ENCODE data around the gene ORAI1. TPM values are rescaled to one million over a fixed set of nuclear protein-coding genes. Genes with fewer than 3 reads are reported as not detected.
"Not testable (repeated sequence)": the region's sequence is repeated elsewhere in the genome, so short reads cannot be mapped to it uniquely, and the experiment has no call there.

ORAI1 gene
- total and polyA plus RNA-seq, 2 donors: 5.9 to 31.3 TPM

GRCh38 chr12:121584885-121585284 lies 41.4 kb upstream of the ORAI1 start:
- not testable (repeated sequence) for H3K36me3 ChIP-seq (ENCODE audit: insufficient read depth); DNase-seq (ENCODE audit: extremely low spot score); H3K27ac ChIP-seq (ENCODE audit: low read depth); H3K4me1 ChIP-seq (ENCODE audit: insufficient read depth); H3K4me3 ChIP-seq (ENCODE audit: low read depth, low read length)
- 97% methylated on average over 6 of the region's 6 CpGs for WGBS

GRCh38 chr12:121590476-121591143 lies 35.7 kb upstream of the ORAI1 start:
- Histone ChIP-seq H3K4me1 (ENCODE audit: insufficient read depth) (no peaks in the 10 kb centered on the region), H3K4me3 (ENCODE audit: low read depth, low read length) (no peak overlapping the region), H3K36me3 (ENCODE audit: insufficient read depth) (no peaks in the 10 kb centered on the region), H3K27ac (ENCODE audit: low read depth) (peak overlapping the region; percentile 59)
- WGBS: 9% methylated on average over 10 of the region's 10 CpGs
- DNase-seq (ENCODE audit: extremely low spot score): no peak

DNA sequence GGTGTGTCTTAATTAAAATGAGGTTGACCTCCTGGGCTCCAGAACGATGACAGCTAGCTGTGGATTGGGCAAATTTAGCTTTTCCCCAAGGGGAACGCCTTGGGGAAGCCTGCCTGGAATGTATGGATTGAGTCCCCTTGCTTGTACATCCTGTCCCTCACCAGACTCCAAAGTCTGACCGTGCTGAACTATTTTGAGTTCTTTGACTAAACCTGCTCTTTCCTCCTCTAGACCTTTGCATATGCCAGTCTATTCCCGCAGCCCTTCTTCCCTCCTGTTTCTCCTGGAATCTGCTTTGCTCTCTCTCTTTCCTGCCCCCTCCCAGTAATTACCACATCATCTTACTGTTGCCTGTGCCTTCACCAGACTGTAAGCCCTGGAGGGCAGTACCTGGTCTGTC lies 34.0 kb upstream of the ORAI1 start:
- WGBS: 76% methylated on average over 4 of the region's 4 CpGs
- no peak for DNase-seq (ENCODE audit: extremely low spot score)
- no peaks in the 10 kb centered on the region for H3K4me1 ChIP-seq (ENCODE audit: insufficient read depth)
- no peaks in the 10 kb centered on the region for H3K36me3 ChIP-seq (ENCODE audit: insufficient read depth)
- no peak overlapping the region for H3K27ac ChIP-seq (ENCODE audit: low read depth)
- no peak overlapping the region for H3K4me3 ChIP-seq (ENCODE audit: low read depth, low read length)

GRCh38 chr12:121595520-121595919 lies 30.8 kb upstream of the ORAI1 start:
- no peak overlapping the region for H3K27ac ChIP-seq (ENCODE audit: low read depth)
- DNase-seq (ENCODE audit: extremely low spot score): no peak
- 95% methylated on average over 12 of the region's 12 CpGs for WGBS
- H3K4me1 ChIP-seq (ENCODE audit: insufficient read depth): no peaks in the 10 kb centered on the region
- no peaks in the 10 kb centered on the region for H3K36me3 ChIP-seq (ENCODE audit: insufficient read depth)
- H3K4me3 ChIP-seq (ENCODE audit: low read depth, low read length): no peak overlapping the region

- Histone ChIP-seq H3K36me3 (ENCODE audit: insufficient read depth) (no peaks in the 10 kb centered on the region), H3K4me3 (ENCODE audit: low read depth, low read length) (no peak overlapping the region), H3K27ac (ENCODE audit: low read depth) (no peak overlapping the region), H3K4me1 (ENCODE audit: insufficient read depth) (no peaks in the 10 kb centered on the region)
- no peak for DNase-seq (ENCODE audit: extremely low spot score)
- WGBS: 94% methylated on average over 5 of the region's 5 CpGs
Observed at GRCh38 chr12:121596526-121596925, 29.8 kb upstream of the ORAI1 start.

GRCh38 chr12:121600702-121601336 lies 25.5 kb upstream of the ORAI1 start:
- Histone ChIP-seq H3K36me3 (ENCODE audit: insufficient read depth) (no peaks in the 10 kb centered on the region), H3K4me1 (ENCODE audit: insufficient read depth) (no peaks in the 10 kb centered on the region)
- WGBS: 86% methylated on average over 6 of the region's 6 CpGs

DNA sequence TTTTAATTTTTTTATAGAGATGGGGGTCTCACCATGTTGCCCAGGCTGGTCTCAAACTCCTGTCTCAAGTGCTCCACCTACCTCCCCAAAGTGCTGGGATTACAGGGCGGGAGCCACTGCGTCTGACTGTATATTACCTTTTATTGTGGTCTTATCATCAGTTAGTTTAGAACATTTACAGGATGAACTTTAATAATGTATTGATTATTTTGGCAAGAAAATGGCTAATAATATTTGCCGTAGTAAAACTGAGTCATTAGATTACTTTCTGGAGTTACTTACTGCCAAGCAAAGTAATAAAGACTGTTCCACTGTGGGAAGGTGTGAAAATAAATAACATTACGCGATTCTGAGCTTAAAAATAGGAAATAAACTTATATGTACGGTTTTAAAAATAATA lies 23.6 kb upstream of the ORAI1 start:
- DNase-seq (ENCODE audit: extremely low spot score): no peak
- no peaks in the 10 kb centered on the region for H3K4me1 ChIP-seq (ENCODE audit: insufficient read depth)
- no peak overlapping the region for H3K27ac ChIP-seq (ENCODE audit: low read depth)
- no peak overlapping the region for H3K4me3 ChIP-seq (ENCODE audit: low read depth, low read length)
- 93% methylated on average over 6 of the region's 6 CpGs for WGBS
- no peaks in the 10 kb centered on the region for H3K36me3 ChIP-seq (ENCODE audit: insufficient read depth)

More at GRCh38 chr12:121600702-121601336, 25.5 kb upstream of the ORAI1 start:
- Histone ChIP-seq H3K27ac (ENCODE audit: low read depth) (no peak overlapping the region), H3K4me3 (ENCODE audit: low read depth, low read length) (no peak overlapping the region)
- DNase-seq (ENCODE audit: extremely low spot score): no peak

GRCh38 chr12:121603581-121603980 lies 22.7 kb upstream of the ORAI1 start:
- DNase-seq (ENCODE audit: extremely low spot score): no peak
- Histone ChIP-seq H3K4me3 (ENCODE audit: low read depth, low read length) (no peak overlapping the region), H3K27ac (ENCODE audit: low read depth) (no peak overlapping the region), H3K4me1 (ENCODE audit: insufficient read depth) (no peaks in the 10 kb centered on the region), H3K36me3 (ENCODE audit: insufficient read depth) (no peaks in the 10 kb centered on the region)
- WGBS: 85% methylated on average over 6 of the region's 6 CpGs

DNA sequence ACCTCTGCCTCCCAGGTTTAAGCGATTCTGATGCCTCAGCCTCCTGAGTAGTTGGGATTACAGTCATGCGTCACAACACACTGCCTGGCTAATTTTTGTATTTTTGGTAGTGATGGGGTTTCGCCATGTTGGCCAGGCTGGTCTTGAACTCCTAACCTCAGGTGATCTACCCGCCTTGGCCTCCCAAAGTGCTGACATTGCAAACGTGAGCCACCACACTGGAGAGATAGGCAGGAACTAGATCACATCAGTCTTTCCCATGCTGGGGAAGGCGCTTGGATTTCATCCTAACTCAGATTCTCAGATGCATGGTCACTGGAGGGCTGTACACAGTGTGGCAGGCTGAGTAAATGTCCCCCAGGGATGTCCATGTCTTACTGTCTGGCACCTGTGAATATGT lies 18.0 kb upstream of the ORAI1 start:
- Histone ChIP-seq H3K4me3 (ENCODE audit: low read depth, low read length) (no peak overlapping the region), H3K36me3 (ENCODE audit: insufficient read depth) (no peaks in the 10 kb centered on the region), H3K4me1 (ENCODE audit: insufficient read depth) (no peaks in the 10 kb centered on the region), H3K27ac (ENCODE audit: low read depth) (no peak overlapping the region)
- WGBS: 93% methylated on average over 6 of the region's 6 CpGs
- no peak for DNase-seq (ENCODE audit: extremely low spot score)

GRCh38 chr12:121610239-121611149 lies 15.8 kb upstream of the ORAI1 start:
- H3K36me3 ChIP-seq (ENCODE audit: insufficient read depth): no peaks in the 10 kb centered on the region
- no peak for DNase-seq (ENCODE audit: extremely low spot score)
- no peaks in the 10 kb centered on the region for H3K4me1 ChIP-seq (ENCODE audit: insufficient read depth)
- no peak overlapping the region for H3K4me3 ChIP-seq (ENCODE audit: low read depth, low read length)
- 24% methylated on average over 11 of the region's 11 CpGs for WGBS
- H3K27ac ChIP-seq (ENCODE audit: low read depth): peak overlapping the region; percentile 64

DNA sequence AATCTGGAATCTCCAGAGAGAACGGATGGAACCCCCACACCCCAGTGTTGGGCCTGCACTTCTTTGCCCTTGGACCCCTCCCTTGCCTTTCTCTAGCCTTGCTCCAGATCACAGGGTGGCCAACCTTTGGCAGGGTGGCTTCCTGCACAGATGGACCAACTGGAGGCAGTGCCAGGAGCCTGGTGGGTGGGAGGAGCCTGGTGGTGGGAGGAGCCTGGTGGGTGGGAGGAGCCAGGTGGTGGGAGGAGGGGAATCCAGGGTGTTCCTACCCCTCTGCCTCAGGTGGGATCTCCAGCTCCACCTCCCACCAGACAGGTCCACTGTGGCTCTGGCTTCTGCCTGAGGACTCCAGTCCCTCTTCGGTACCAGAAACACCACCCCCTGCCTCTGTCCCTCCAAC lies 15.0 kb upstream of the ORAI1 start:
- no peak overlapping the region for H3K27ac ChIP-seq (ENCODE audit: low read depth)
- H3K36me3 ChIP-seq (ENCODE audit: insufficient read depth): no peaks in the 10 kb centered on the region

DNA sequence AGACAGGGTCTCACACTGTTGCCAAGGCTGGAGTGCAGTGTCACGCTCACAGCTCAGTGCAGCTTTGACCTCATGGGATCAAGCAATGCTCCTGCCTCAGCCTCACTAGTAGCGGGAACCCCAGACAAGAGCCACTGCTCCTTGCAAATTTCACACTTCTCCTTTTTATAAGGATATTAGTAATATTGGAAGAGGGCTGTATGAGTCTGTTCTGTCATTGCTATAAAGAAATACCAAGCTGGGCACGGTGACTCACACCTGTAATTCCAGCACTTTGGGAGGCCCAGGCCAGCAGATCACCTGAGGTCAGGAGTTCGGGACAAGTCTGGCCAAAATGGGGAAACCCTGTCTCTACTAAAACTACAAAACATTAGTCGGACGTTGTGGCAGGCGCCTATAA lies 12.9 kb upstream of the ORAI1 start:
- no peak overlapping the region for H3K4me3 ChIP-seq (ENCODE audit: low read depth, low read length)

More for the DNA sequence above, 15.0 kb upstream of the ORAI1 start:
- H3K4me1 ChIP-seq (ENCODE audit: insufficient read depth): no peaks in the 10 kb centered on the region
- H3K4me3 ChIP-seq (ENCODE audit: low read depth, low read length): no peak overlapping the region
- no peak for DNase-seq (ENCODE audit: extremely low spot score)
- 87% methylated on average over 2 of the region's 2 CpGs for WGBS

GRCh38 chr12:121614872-121615467 lies 11.4 kb upstream of the ORAI1 start:
- no peak for DNase-seq (ENCODE audit: extremely low spot score)
- no peaks in the 10 kb centered on the region for H3K4me1 ChIP-seq (ENCODE audit: insufficient read depth)
- WGBS: 81% methylated on average over 9 of the region's 9 CpGs
- H3K27ac ChIP-seq (ENCODE audit: low read depth): no peak overlapping the region
- no peaks in the 10 kb centered on the region for H3K36me3 ChIP-seq (ENCODE audit: insufficient read depth)
- H3K4me3 ChIP-seq (ENCODE audit: low read depth, low read length): no peak overlapping the region

More for the DNA sequence above, 12.9 kb upstream of the ORAI1 start:
- H3K4me1 ChIP-seq (ENCODE audit: insufficient read depth): no peaks in the 10 kb centered on the region
- no peaks in the 10 kb centered on the region for H3K36me3 ChIP-seq (ENCODE audit: insufficient read depth)
- no peak overlapping the region for H3K27ac ChIP-seq (ENCODE audit: low read depth)
- WGBS: 92% methylated on average over 7 of the region's 7 CpGs
- DNase-seq (ENCODE audit: extremely low spot score): no peak
